Activated naive CD4-positive, alpha-beta T cell treated with anti-CD3 and anti-CD28 coated beads, Interleukin-2, amount 10 ng/mL, durations not matched to agents 7 days and 5 days (primary cell): ENCODE measurements around the gene OSBPL2.

Source experiments
- CTCF ChIA-PET: fragments of 350-600 bp; sonication (Branson Sonifier 250); formaldehyde crosslinking; loops from one replicate; lab custom pipeline; 2021; ENCODE audit warnings: antibody characterized with exemption; lab: Charles Lee
- DNase-seq: peaks from one replicate; pipeline ENCODE4 v3.0.0-alpha.2; 2020
- H3K27ac Mint-ChIP-seq: one replicate; pipeline ENCODE4 v1.8.0; 2021; ENCODE audit warnings: mild to moderate bottlenecking, moderate library complexity, mixed read lengths
- H3K27me3 Mint-ChIP-seq: one replicate; pipeline ENCODE4 v1.8.0; 2021; ENCODE audit warnings: mild to moderate bottlenecking, mixed read lengths
- H3K36me3 Mint-ChIP-seq: one replicate; pipeline ENCODE4 v1.8.0; 2021; ENCODE audit warnings: mixed read lengths
- H3K4me1 Mint-ChIP-seq: one replicate; pipeline ENCODE4 v1.8.0; 2021; ENCODE audit warnings: mixed read lengths
- H3K4me3 Mint-ChIP-seq: one replicate; pipeline ENCODE4 v1.8.0; 2021; ENCODE audit warnings: mild to moderate bottlenecking, moderate library complexity, mixed read lengths
- H3K9me3 Mint-ChIP-seq: one replicate; pipeline ENCODE4 v1.8.0; 2021; ENCODE audit warnings: mixed read lengths

The OSBPL2 gene

GRCh38 chr20:62291251-62292066 is 53.1 kb downstream of the OSBPL2 start:
- Mint-ChIP-seq H3K27me3 (no peaks in the 10 kb centered on the region), H3K36me3 (peaks cover 15% of the 10 kb centered on the region), H3K4me1 (peaks cover 10% of the 10 kb centered on the region), H3K27ac (no peak overlapping the region), H3K9me3 (no peaks in the 10 kb centered on the region), H3K4me3 (no peak overlapping the region)
- CTCF ChIA-PET: no interaction called here
- no peak for DNase-seq

GRCh38 chr20:62292108-62292507 is 53.8 kb downstream of the OSBPL2 start:
- Mint-ChIP-seq H3K27ac (no peak overlapping the region), H3K4me3 (no peak overlapping the region)
- DNase-seq: no peak

GRCh38 chr20:62293111-62293784 is 54.9 kb downstream of the OSBPL2 start:
- CTCF ChIA-PET: no interaction called here
- H3K36me3 Mint-ChIP-seq: peaks cover 12% of the 10 kb centered on the region
- H3K27ac Mint-ChIP-seq: no peak overlapping the region
- no peaks in the 10 kb centered on the region for H3K27me3 Mint-ChIP-seq
- no peak for DNase-seq
- peaks cover 10% of the 10 kb centered on the region for H3K4me1 Mint-ChIP-seq
- no peak overlapping the region for H3K4me3 Mint-ChIP-seq
- H3K9me3 Mint-ChIP-seq: no peaks in the 10 kb centered on the region

More at GRCh38 chr20:62292108-62292507, 53.8 kb downstream of the OSBPL2 start:
- peaks cover 10% of the 10 kb centered on the region for H3K4me1 Mint-ChIP-seq
- no peaks in the 10 kb centered on the region for H3K27me3 Mint-ChIP-seq
- CTCF ChIA-PET: no interaction called here
- peaks cover 12% of the 10 kb centered on the region for H3K36me3 Mint-ChIP-seq
- no peaks in the 10 kb centered on the region for H3K9me3 Mint-ChIP-seq

GRCh38 chr20:62293946-62294345 is 55.6 kb downstream of the OSBPL2 start:
- no peak overlapping the region for H3K27ac Mint-ChIP-seq
- no peaks in the 10 kb centered on the region for H3K9me3 Mint-ChIP-seq
- DNase-seq: no peak
- no peak overlapping the region for H3K4me3 Mint-ChIP-seq
- peaks cover 10% of the 10 kb centered on the region for H3K4me1 Mint-ChIP-seq
- CTCF ChIA-PET: no interaction called here
- H3K27me3 Mint-ChIP-seq: no peaks in the 10 kb centered on the region
- peaks cover 11% of the 10 kb centered on the region for H3K36me3 Mint-ChIP-seq

GRCh38 chr20:62294516-62294915 is 56.2 kb downstream of the OSBPL2 start:
- Mint-ChIP-seq H3K27me3 (no peaks in the 10 kb centered on the region), H3K36me3 (peaks cover 11% of the 10 kb centered on the region), H3K4me3 (no peak overlapping the region), H3K27ac (no peak overlapping the region), H3K4me1 (peaks cover 10% of the 10 kb centered on the region), H3K9me3 (no peaks in the 10 kb centered on the region)
- CTCF ChIA-PET: no interaction called here
- DNase-seq: no peak

GRCh38 chr20:62296724-62297448 is 58.6 kb downstream of the OSBPL2 start:
- H3K27me3 Mint-ChIP-seq: peaks cover 4% of the 10 kb centered on the region
- peaks cover 14% of the 10 kb centered on the region for H3K4me1 Mint-ChIP-seq
- DNase-seq: no peak
- H3K9me3 Mint-ChIP-seq: no peaks in the 10 kb centered on the region
- H3K27ac Mint-ChIP-seq: no peak overlapping the region
- H3K4me3 Mint-ChIP-seq: no peak overlapping the region
- peaks cover 9% of the 10 kb centered on the region for H3K36me3 Mint-ChIP-seq
- CTCF ChIA-PET: no interaction called here

GRCh38 chr20:62297449-62298227 is 59.3 kb downstream of the OSBPL2 start:
- Mint-ChIP-seq H3K36me3 (peaks cover 6% of the 10 kb centered on the region), H3K4me3 (no peak overlapping the region), H3K27ac (no peak overlapping the region), H3K4me1 (peaks cover 10% of the 10 kb centered on the region), H3K9me3 (no peaks in the 10 kb centered on the region), H3K27me3 (peaks cover 4% of the 10 kb centered on the region)
- CTCF ChIA-PET: no interaction called here
- DNase-seq: no peak

GRCh38 chr20:62298577-62299249 is 60.4 kb downstream of the OSBPL2 start:
- peaks cover 8% of the 10 kb centered on the region for H3K4me1 Mint-ChIP-seq
- H3K4me3 Mint-ChIP-seq: no peak overlapping the region
- peaks cover 8% of the 10 kb centered on the region for H3K36me3 Mint-ChIP-seq
- no peak for DNase-seq
- no peaks in the 10 kb centered on the region for H3K9me3 Mint-ChIP-seq
- H3K27me3 Mint-ChIP-seq: peaks cover 4% of the 10 kb centered on the region
- CTCF ChIA-PET: no interaction called here
- H3K27ac Mint-ChIP-seq: no peak overlapping the region

GRCh38 chr20:62299666-62300236 is 61.4 kb downstream of the OSBPL2 start:
- H3K4me3 Mint-ChIP-seq: no peak overlapping the region
- H3K9me3 Mint-ChIP-seq: no peaks in the 10 kb centered on the region
- H3K4me1 Mint-ChIP-seq: peaks cover 18% of the 10 kb centered on the region
- no peak overlapping the region for H3K27ac Mint-ChIP-seq
- CTCF ChIA-PET: no interaction called here
- H3K27me3 Mint-ChIP-seq: peaks cover 4% of the 10 kb centered on the region
- no peak for DNase-seq
- peaks cover 11% of the 10 kb centered on the region for H3K36me3 Mint-ChIP-seq

GRCh38 chr20:62300319-62300718 is 62.0 kb downstream of the OSBPL2 start:
- no peak overlapping the region for H3K4me3 Mint-ChIP-seq
- H3K4me1 Mint-ChIP-seq: peaks cover 23% of the 10 kb centered on the region
- H3K27ac Mint-ChIP-seq: no peak overlapping the region
- peaks cover 9% of the 10 kb centered on the region for H3K36me3 Mint-ChIP-seq
- H3K9me3 Mint-ChIP-seq: no peaks in the 10 kb centered on the region
- peaks cover 4% of the 10 kb centered on the region for H3K27me3 Mint-ChIP-seq
- no peak for DNase-seq
- CTCF ChIA-PET: interaction anchor here (0.7 to 1.2 kb wide), 6 partner anchors 65 to 197 kb away, joined by 3 to 10 read pairs (median 3); no protein-coding TSS in a partner anchor

GRCh38 chr20:62301111-62301668 is 62.9 kb downstream of the OSBPL2 start:
- H3K4me1 Mint-ChIP-seq: peaks cover 31% of the 10 kb centered on the region
- CTCF ChIA-PET: interaction anchor here (0.7 to 1.2 kb wide), 6 partner anchors 64 to 196 kb away, joined by 3 to 10 read pairs (median 3); no protein-coding TSS in a partner anchor
- peak overlapping the region; percentile 99 for H3K27ac Mint-ChIP-seq
- no peaks in the 10 kb centered on the region for H3K9me3 Mint-ChIP-seq
- peaks cover 15% of the 10 kb centered on the region for H3K36me3 Mint-ChIP-seq
- peaks cover 4% of the 10 kb centered on the region for H3K27me3 Mint-ChIP-seq
- H3K4me3 Mint-ChIP-seq: peak overlapping the region; percentile 93
- DNase-seq: no peak

GRCh38 chr20:62301773-62302340 is 63.5 kb downstream of the OSBPL2 start:
- peak; percentile 93 for DNase-seq
- CTCF ChIA-PET: interaction anchor here (1.0 to 1.2 kb wide), 3 partner anchors 81 to 490 kb away, joined by 4 to 10 read pairs (median 5); no protein-coding TSS in a partner anchor
- Mint-ChIP-seq H3K36me3 (peaks cover 16% of the 10 kb centered on the region), H3K4me3 (peak overlapping the region; percentile 93), H3K27me3 (peaks cover 4% of the 10 kb centered on the region), H3K4me1 (peaks cover 31% of the 10 kb centered on the region), H3K9me3 (no peaks in the 10 kb centered on the region), H3K27ac (peak overlapping the region; percentile 99)
